ENCODE measurements around the gene NUDT8.
"Not testable (repeated sequence)": the region's sequence is repeated elsewhere in the genome, so short reads cannot be mapped to it uniquely, and the experiment has no call there.

NUDT8 gene

GRCh38 chr11:67593565-67593905 is 36.2 kb downstream of the NUDT8 start:
- Histone ChIP-seq H3K4me1 (no peaks in the 10 kb centered on the region), H3K4me3 (ENCODE audit: low read depth, low read length) (no peak overlapping the region), H3K27me3 (no peaks in the 10 kb centered on the region), H3K9me3 (0 out of 2 replicates have a peak, but pooled peaks cover 3% of the 10 kb centered on the region), H3K36me3 (no peaks in the 10 kb centered on the region)
- TF ChIP-seq CTCF (IDR thresholded peaks at IDR 0.05; ENCODE audit: low read depth, low read length), result no peak
- DNase-seq, result no peak

- Histone ChIP-seq H3K27me3 (no peaks in the 10 kb centered on the region), H3K9me3 (0 out of 2 replicates have a peak, but pooled peaks cover 3% of the 10 kb centered on the region), H3K4me1 (no peaks in the 10 kb centered on the region), H3K4me3 (ENCODE audit: low read depth, low read length) (no peak overlapping the region), H3K36me3 (peaks cover 1% of the 10 kb centered on the region; the same call in 1 of the 2 replicates)
- no peak for TF ChIP-seq CTCF (IDR thresholded peaks at IDR 0.05; ENCODE audit: low read depth, low read length)
- DNase-seq, result no peak
These were observed 36.7 kb downstream of the NUDT8 start for GRCh38 chr11:67592880-67593564.

GRCh38 chr11:67588899-67589415 is 40.8 kb downstream of the NUDT8 start:
- peaks cover 22% of the 10 kb centered on the region for H3K36me3 ChIP-seq
- H3K9me3 ChIP-seq; H3K27me3 ChIP-seq; DNase-seq; H3K4me1 ChIP-seq; H3K4me3 ChIP-seq (ENCODE audit: low read depth, low read length): not testable (repeated sequence)

DNA sequence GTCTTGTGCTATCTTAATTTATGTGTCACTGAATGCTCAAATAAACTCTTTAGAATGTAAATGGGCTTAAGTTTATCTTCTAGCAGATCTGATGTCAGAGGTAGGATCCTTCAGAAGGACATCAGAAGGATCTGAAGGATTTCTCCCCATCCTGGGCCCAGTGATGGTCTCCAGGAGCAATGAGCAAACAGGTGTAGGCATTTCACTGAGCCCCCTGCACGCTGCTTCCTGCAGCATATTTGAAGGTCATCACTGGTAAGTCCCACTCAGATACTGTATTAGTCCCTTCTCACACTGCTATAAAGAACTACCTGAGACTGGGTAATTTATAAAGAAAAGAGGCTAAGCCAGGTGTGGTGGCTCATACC is 41.6 kb downstream of the NUDT8 start:
- DNase-seq, result no peak
- H3K27me3 ChIP-seq, result no peaks in the 10 kb centered on the region
- H3K4me3 ChIP-seq (ENCODE audit: low read depth, low read length), result no peak overlapping the region
- H3K4me1 ChIP-seq, result no peaks in the 10 kb centered on the region
- TF ChIP-seq CTCF (IDR thresholded peaks at IDR 0.05; ENCODE audit: low read depth, low read length), result no peak
- H3K9me3 ChIP-seq, result no peaks in the 10 kb centered on the region
- peaks cover 22% of the 10 kb centered on the region for H3K36me3 ChIP-seq

DNA sequence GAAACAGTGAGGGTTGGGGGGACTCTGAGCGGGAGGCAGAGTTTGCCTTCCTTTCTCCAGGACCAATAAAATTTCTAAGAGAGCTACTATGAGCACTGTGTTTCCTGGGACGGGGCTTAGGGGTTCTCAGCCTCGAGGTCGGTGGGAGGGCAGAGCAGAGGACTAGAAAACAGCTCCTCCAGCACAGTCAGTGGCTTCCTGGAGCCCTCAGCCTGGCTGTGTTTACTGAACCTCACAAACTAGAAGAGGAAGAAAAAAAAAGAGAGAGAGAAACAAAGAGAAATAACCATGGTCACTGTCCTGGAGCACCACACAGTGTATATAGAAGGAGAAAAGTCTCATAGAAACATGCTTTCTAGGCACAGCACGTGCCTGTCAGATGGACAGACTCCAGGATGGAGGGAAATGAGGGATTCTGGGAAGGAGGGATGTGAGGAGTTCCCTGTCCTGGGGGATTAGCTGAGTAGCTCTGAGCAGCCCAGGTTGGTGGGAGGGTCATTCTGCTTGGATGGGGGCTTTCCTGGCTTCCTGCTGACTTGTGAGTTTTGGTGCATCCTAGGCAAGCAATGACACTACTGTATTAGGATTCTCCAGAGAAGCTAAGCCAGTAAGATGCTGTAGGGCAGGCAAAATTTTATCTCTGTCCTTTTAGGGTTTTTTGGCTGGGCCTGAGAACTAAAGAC is 43.0 kb downstream of the NUDT8 start:
- DNase-seq, result no peak
- peaks cover 22% of the 10 kb centered on the region for H3K36me3 ChIP-seq
- H3K4me1 ChIP-seq, result peaks cover 6% of the 10 kb centered on the region; the same call in 1 of the 2 replicates
- no peaks in the 10 kb centered on the region for H3K27me3 ChIP-seq
- no peaks in the 10 kb centered on the region for H3K9me3 ChIP-seq
- no peak for TF ChIP-seq CTCF (IDR thresholded peaks at IDR 0.05; ENCODE audit: low read depth, low read length)
- H3K4me3 ChIP-seq (ENCODE audit: low read depth, low read length), result no peak overlapping the region

GRCh38 chr11:67585911-67586310 is 43.8 kb downstream of the NUDT8 start:
- Histone ChIP-seq H3K4me3 (ENCODE audit: low read depth, low read length) (no peak overlapping the region), H3K4me1 (peaks cover 6% of the 10 kb centered on the region; the same call in 1 of the 2 replicates)

More at GRCh38 chr11:67585911-67586310, 43.8 kb downstream of the NUDT8 start:
- peaks cover 22% of the 10 kb centered on the region for H3K36me3 ChIP-seq
- no peaks in the 10 kb centered on the region for H3K27me3 ChIP-seq
- no peak for TF ChIP-seq CTCF (IDR thresholded peaks at IDR 0.05; ENCODE audit: low read depth, low read length)
- no peaks in the 10 kb centered on the region for H3K9me3 ChIP-seq
- DNase-seq, result no peak
